GM18508 (cell line): ENCODE data around the gene C20orf144.
"Not testable (repeated sequence)": the region's sequence is repeated elsewhere in the genome, so short reads cannot be mapped to it uniquely, and the experiment has no call there.

Experiments
- ATAC-seq: cut with Tn5 transposase; IDR thresholded peaks from one replicate; pipeline ENCODE4 v1.9.1; 2021; ENCODE audit warnings: moderate number of reproducible peaks; ENCODE audit not compliant: insufficient read depth, unreplicated experiment

The C20orf144 gene

GRCh38 chr20:33662172-33662571 is at the start of gene C20orf144:
TSS of gene C20orf144 (plus strand) at chr20:33662327. CDS start at chr20:33662346, 19 bp downstream.
- no peak for ATAC-seq

GRCh38 chr20:33621717-33622400 is 40.3 kb upstream of the C20orf144 start:
- ATAC-seq, result no peak

GRCh38 chr20:33622705-33623365 is 39.3 kb upstream of the C20orf144 start:
- ATAC-seq, result no peak

GRCh38 chr20:33624399-33624798 is 37.7 kb upstream of the C20orf144 start:
- no peak for ATAC-seq

GRCh38 chr20:33626190-33626589 is 35.9 kb upstream of the C20orf144 start:
- ATAC-seq, result no peak

- no peak for ATAC-seq
These were observed 34.4 kb upstream of the C20orf144 start for GRCh38 chr20:33627577-33628216.

GRCh38 chr20:33629533-33629932 is 32.6 kb upstream of the C20orf144 start:
- no peak for ATAC-seq

- no peak for ATAC-seq
These were observed 32.1 kb upstream of the C20orf144 start for GRCh38 chr20:33629979-33630378.

GRCh38 chr20:33630507-33630906 is 31.6 kb upstream of the C20orf144 start:
- ATAC-seq, result no peak

- ATAC-seq, result not testable (repeated sequence)
These were observed 30.2 kb upstream of the C20orf144 start for GRCh38 chr20:33631910-33632309.

GRCh38 chr20:33635341-33635740 is 26.8 kb upstream of the C20orf144 start:
- ATAC-seq, result no peak

GRCh38 chr20:33636776-33637175 is 25.4 kb upstream of the C20orf144 start:
- ATAC-seq, result no peak

- ATAC-seq, result no peak
These were observed 21.8 kb upstream of the C20orf144 start for GRCh38 chr20:33640287-33640686.

GRCh38 chr20:33644313-33645071 is 17.6 kb upstream of the C20orf144 start:
- ATAC-seq, result no peak

- ATAC-seq, result no peak
These were observed 17.1 kb upstream of the C20orf144 start for GRCh38 chr20:33645072-33645358.

GRCh38 chr20:33645396-33645795 is 16.7 kb upstream of the C20orf144 start:
- no peak for ATAC-seq

GRCh38 chr20:33646191-33646590 is 15.9 kb upstream of the C20orf144 start:
- no peak for ATAC-seq

GRCh38 chr20:33646959-33647602 is 15.0 kb upstream of the C20orf144 start:
- ATAC-seq, result not testable (repeated sequence)

GRCh38 chr20:33647603-33648395 is 14.3 kb upstream of the C20orf144 start:
- ATAC-seq, result peak; percentile 61
